Fibroblast of skin of left quadriceps (primary cell): ENCODE data around the gene CYP4F11.
"Not testable (repeated sequence)": the region's sequence is repeated elsewhere in the genome, so short reads cannot be mapped to it uniquely, and the experiment has no call there.

ENCODE experiments used
- DNase-seq, 2 experiments: peaks; one replicate each; pipeline ENCODE4 v3.0.0-alpha.2; 2013; ENCODE audit warnings: low read depth in 2 of 2

Gene CYP4F11

GRCh38 chr19:15883329-15883728 lies 51.0 kb downstream of the CYP4F11 start:
- DNase-seq = not testable (repeated sequence)

GRCh38 chr19:15874821-15875474 lies 59.4 kb downstream of the CYP4F11 start:
- no peak for DNase-seq

- not testable (repeated sequence) for DNase-seq
Measured at GRCh38 chr19:15873771-15874170, 60.6 kb downstream of the CYP4F11 start.

- DNase-seq = no peak
Measured at GRCh38 chr19:15871570-15871969, 62.8 kb downstream of the CYP4F11 start.

GRCh38 chr19:15869873-15870272 lies 64.5 kb downstream of the CYP4F11 start:
- DNase-seq = no peak

GRCh38 chr19:15869109-15869555 lies 65.2 kb downstream of the CYP4F11 start:
- DNase-seq = no peak

GRCh38 chr19:15866636-15867035 lies 67.7 kb downstream of the CYP4F11 start:
- DNase-seq = no peak

- no peak for DNase-seq
Measured at GRCh38 chr19:15864824-15865223, 69.5 kb downstream of the CYP4F11 start.

GRCh38 chr19:15863272-15863671 lies 71.1 kb downstream of the CYP4F11 start:
- no peak for DNase-seq

- DNase-seq = no peak
Measured at GRCh38 chr19:15862444-15862843, 71.9 kb downstream of the CYP4F11 start.
